ENCODE results near the gene TMEM108.

Gene TMEM108

GRCh38 chr3:133276594-133276993 is 238.4 kb downstream of the TMEM108 start:
- no peak for DNase-seq (ENCODE audit: low read depth in 1 of 2, low spot score in 1 of 2)

- no peak for DNase-seq (ENCODE audit: low read depth in 1 of 2, low spot score in 1 of 2)
These were observed 239.6 kb downstream of the TMEM108 start for GRCh38 chr3:133277813-133278212.

GRCh38 chr3:133278260-133279043 is 240.3 kb downstream of the TMEM108 start:
- DNase-seq (ENCODE audit: low read depth in 1 of 2, low spot score in 1 of 2), result no peak

GRCh38 chr3:133280586-133280985 is 242.4 kb downstream of the TMEM108 start:
- DNase-seq (ENCODE audit: low read depth in 1 of 2, low spot score in 1 of 2), result no peak

- DNase-seq (ENCODE audit: low read depth in 1 of 2, low spot score in 1 of 2), result no peak
These were observed 244.0 kb downstream of the TMEM108 start for GRCh38 chr3:133282236-133282635.

GRCh38 chr3:133283958-133284807 is 246.0 kb downstream of the TMEM108 start:
- no peak for DNase-seq (ENCODE audit: low read depth in 1 of 2, low spot score in 1 of 2)

- DNase-seq (ENCODE audit: low read depth in 1 of 2, low spot score in 1 of 2), result no peak
These were observed 251.1 kb downstream of the TMEM108 start for GRCh38 chr3:133289322-133289721.

- DNase-seq (ENCODE audit: low read depth in 1 of 2, low spot score in 1 of 2), result no peak
These were observed 254.1 kb downstream of the TMEM108 start for GRCh38 chr3:133292296-133292695.

GRCh38 chr3:133293397-133294110 is 255.4 kb downstream of the TMEM108 start:
- no peak for DNase-seq (ENCODE audit: low read depth in 1 of 2, low spot score in 1 of 2)

GRCh38 chr3:133294253-133294652 is 256.1 kb downstream of the TMEM108 start:
- DNase-seq (ENCODE audit: low read depth in 1 of 2, low spot score in 1 of 2), result no peak

GRCh38 chr3:133295199-133295901 is 257.2 kb downstream of the TMEM108 start:
- no peak for DNase-seq (ENCODE audit: low read depth in 1 of 2, low spot score in 1 of 2)

GRCh38 chr3:133295944-133296917 is 258.0 kb downstream of the TMEM108 start:
- DNase-seq (ENCODE audit: low read depth in 1 of 2, low spot score in 1 of 2), result no peak

- no peak for DNase-seq (ENCODE audit: low read depth in 1 of 2, low spot score in 1 of 2)
These were observed 258.8 kb downstream of the TMEM108 start for GRCh38 chr3:133296981-133297380.

- no peak for DNase-seq (ENCODE audit: low read depth in 1 of 2, low spot score in 1 of 2)
These were observed 261.9 kb downstream of the TMEM108 start for GRCh38 chr3:133300102-133300501.

- no peak for DNase-seq (ENCODE audit: low read depth in 1 of 2, low spot score in 1 of 2)
These were observed 263.0 kb downstream of the TMEM108 start for GRCh38 chr3:133301194-133301593.

- no peak for DNase-seq (ENCODE audit: low read depth in 1 of 2, low spot score in 1 of 2)
These were observed 263.5 kb downstream of the TMEM108 start for GRCh38 chr3:133301731-133302130.

GRCh38 chr3:133303430-133303829 is 265.2 kb downstream of the TMEM108 start:
- no peak for DNase-seq (ENCODE audit: low read depth in 1 of 2, low spot score in 1 of 2)

- DNase-seq (ENCODE audit: low read depth in 1 of 2, low spot score in 1 of 2), result no peak
These were observed 279.7 kb downstream of the TMEM108 start for GRCh38 chr3:133317866-133318265.

- no peak for DNase-seq (ENCODE audit: low read depth in 1 of 2, low spot score in 1 of 2)
These were observed 290.2 kb downstream of the TMEM108 start for GRCh38 chr3:133328373-133328772.

GRCh38 chr3:133329626-133330025 is 291.4 kb downstream of the TMEM108 start:
- no peak for DNase-seq (ENCODE audit: low read depth in 1 of 2, low spot score in 1 of 2)
